Measurements from ENCODE around the gene UBQLNL. TPM values are rescaled to one million over a fixed set of nuclear protein-coding genes. Genes with fewer than 3 reads are reported as not detected.

UBQLNL gene
- total RNA-seq, 4 donors from 2014 or later: 1.2 to 3.7 (median 2.1) TPM

- no peaks in the 10 kb centered on the region for H3K4me1 ChIP-seq
- TF ChIP-seq POLR2A (IDR thresholded peaks at IDR 0.05): no peak
- TF ChIP-seq EP300 (IDR thresholded peaks at IDR 0.05): no peak
- H3K36me3 ChIP-seq: no peaks in the 10 kb centered on the region
- no peak overlapping the region for H3K4me3 ChIP-seq
- H3K27ac ChIP-seq: no peak overlapping the region
- H3K27me3 ChIP-seq: no peaks in the 10 kb centered on the region
- 37 to 45% methylated on average over 1 of the region's 1 CpG for WGBS, 2 donors
- no peak for DNase-seq (ENCODE audit: low spot score in 2 of 2)
- H3K9me3 ChIP-seq: no peaks in the 10 kb centered on the region
These were observed 24.9 kb upstream of the UBQLNL start for GRCh38 chr11:5541427-5541826.

GRCh38 chr11:5536482-5536881, 20.0 kb upstream of the UBQLNL start:
- H3K27me3 ChIP-seq: no peaks in the 10 kb centered on the region
- no peak overlapping the region for H3K27ac ChIP-seq
- no peaks in the 10 kb centered on the region for H3K9me3 ChIP-seq
- no peaks in the 10 kb centered on the region for H3K4me1 ChIP-seq
- DNase-seq (ENCODE audit: low spot score in 2 of 2): no peak
- TF ChIP-seq, protein P1, sequence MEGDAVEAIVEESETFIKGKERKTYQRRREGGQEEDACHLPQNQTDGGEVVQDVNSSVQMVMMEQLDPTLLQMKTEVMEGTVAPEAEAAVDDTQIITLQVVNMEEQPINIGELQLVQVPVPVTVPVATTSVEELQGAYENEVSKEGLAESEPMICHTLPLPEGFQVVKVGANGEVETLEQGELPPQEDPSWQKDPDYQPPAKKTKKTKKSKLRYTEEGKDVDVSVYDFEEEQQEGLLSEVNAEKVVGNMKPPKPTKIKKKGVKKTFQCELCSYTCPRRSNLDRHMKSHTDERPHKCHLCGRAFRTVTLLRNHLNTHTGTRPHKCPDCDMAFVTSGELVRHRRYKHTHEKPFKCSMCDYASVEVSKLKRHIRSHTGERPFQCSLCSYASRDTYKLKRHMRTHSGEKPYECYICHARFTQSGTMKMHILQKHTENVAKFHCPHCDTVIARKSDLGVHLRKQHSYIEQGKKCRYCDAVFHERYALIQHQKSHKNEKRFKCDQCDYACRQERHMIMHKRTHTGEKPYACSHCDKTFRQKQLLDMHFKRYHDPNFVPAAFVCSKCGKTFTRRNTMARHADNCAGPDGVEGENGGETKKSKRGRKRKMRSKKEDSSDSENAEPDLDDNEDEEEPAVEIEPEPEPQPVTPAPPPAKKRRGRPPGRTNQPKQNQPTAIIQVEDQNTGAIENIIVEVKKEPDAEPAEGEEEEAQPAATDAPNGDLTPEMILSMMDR (IDR thresholded peaks at IDR 0.05): no peak
- no peak for TF ChIP-seq POLR2A (IDR thresholded peaks at IDR 0.05)
- TF ChIP-seq EP300 (IDR thresholded peaks at IDR 0.05): no peak
- no peaks in the 10 kb centered on the region for H3K36me3 ChIP-seq
- no peak overlapping the region for H3K4me3 ChIP-seq

- Histone ChIP-seq H3K9me3 (no peaks in the 10 kb centered on the region), H3K36me3 (no peaks in the 10 kb centered on the region), H3K27me3 (no peaks in the 10 kb centered on the region), H3K27ac (no peak overlapping the region), H3K4me1 (no peaks in the 10 kb centered on the region), H3K4me3 (no peak overlapping the region)
- 30 to 38% methylated on average over 1 of the region's 1 CpG for WGBS, 2 donors
- TF ChIP-seq EP300 (IDR thresholded peaks at IDR 0.05) (no peak), POLR2A (IDR thresholded peaks at IDR 0.05) (no peak)
- TF ChIP-seq, protein P1 (IDR thresholded peaks at IDR 0.05): no peak
- no peak for DNase-seq (ENCODE audit: low spot score in 2 of 2)
These were observed 17.5 kb upstream of the UBQLNL start for GRCh38 chr11:5534046-5534445.

DNA sequence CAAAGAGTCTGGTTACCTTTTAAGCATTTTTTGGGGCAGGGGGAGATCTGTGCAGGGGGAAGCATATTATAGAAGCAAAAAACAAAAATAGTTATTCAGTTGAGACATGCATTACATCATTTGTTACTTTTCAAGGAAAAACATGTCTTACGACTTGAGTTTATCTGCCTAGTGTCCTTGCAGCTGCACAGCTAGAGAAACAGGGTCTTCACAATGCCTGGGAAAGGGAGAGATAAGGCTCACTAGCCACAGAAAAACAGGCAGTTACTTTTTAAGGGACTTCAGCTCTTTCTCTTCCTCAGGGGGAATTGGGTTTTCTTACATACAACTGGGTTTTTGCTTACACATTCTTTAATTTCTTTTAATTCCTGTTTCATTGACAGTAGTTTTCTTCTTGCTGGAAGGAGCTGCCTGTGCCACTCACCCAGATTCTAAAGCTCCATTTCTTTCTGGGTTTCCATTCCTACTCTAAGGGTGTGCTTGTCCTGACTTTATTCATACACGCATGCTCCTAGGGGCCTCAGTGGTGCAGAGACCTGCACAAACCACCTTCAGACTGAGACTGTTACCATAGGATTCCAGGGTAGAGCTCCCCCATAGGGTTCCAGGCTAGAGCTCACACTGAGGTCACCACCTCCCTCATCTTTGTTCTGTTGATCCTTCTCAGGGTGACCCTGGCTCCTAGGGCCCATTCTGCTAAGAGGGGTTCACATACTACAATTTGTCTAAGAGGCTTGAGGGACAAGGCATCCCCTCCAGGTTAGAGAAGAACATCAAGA, 14.7 kb upstream of the UBQLNL start:
- no peaks in the 10 kb centered on the region for H3K9me3 ChIP-seq
- DNase-seq (ENCODE audit: low spot score in 2 of 2): no peak
- H3K4me3 ChIP-seq: no peak overlapping the region
- H3K27me3 ChIP-seq: no peaks in the 10 kb centered on the region
- TF ChIP-seq, protein P1 (IDR thresholded peaks at IDR 0.05): no peak
- TF ChIP-seq EP300 (IDR thresholded peaks at IDR 0.05) (no peak), POLR2A (IDR thresholded peaks at IDR 0.05) (no peak)
- H3K4me1 ChIP-seq: no peaks in the 10 kb centered on the region
- WGBS, 2 donors: 51 to 58% methylated on average over 2 of the region's 2 CpGs
- H3K27ac ChIP-seq: no peak overlapping the region
- no peaks in the 10 kb centered on the region for H3K36me3 ChIP-seq

DNA sequence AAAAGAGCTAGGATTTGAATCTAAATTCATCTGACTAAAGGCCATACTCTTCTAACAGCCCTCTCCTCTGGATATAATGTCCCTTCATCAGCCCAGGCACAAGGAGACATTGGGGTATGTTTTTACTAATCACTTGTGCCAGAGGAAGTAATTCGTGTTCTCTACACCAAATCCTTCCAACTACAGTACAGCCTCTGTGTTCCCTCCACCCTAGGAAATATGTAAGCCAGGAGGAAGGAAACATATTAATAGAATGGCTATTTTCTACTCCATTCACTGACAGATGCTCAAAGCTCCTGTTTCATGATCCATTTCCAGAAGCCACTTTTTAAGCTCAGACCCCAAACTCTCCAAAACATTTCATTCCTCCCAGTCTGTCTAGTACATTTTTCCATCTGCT, 12.0 kb upstream of the UBQLNL start:
- H3K9me3 ChIP-seq: no peaks in the 10 kb centered on the region
- H3K27me3 ChIP-seq: no peaks in the 10 kb centered on the region
- no peak for DNase-seq (ENCODE audit: low spot score in 2 of 2)
- TF ChIP-seq, protein P1 (IDR thresholded peaks at IDR 0.05): no peak
- TF ChIP-seq EP300 (IDR thresholded peaks at IDR 0.05) (no peak), POLR2A (IDR thresholded peaks at IDR 0.05) (no peak)
- H3K36me3 ChIP-seq: no peaks in the 10 kb centered on the region
- no peak overlapping the region for H3K27ac ChIP-seq
- H3K4me3 ChIP-seq: no peak overlapping the region
- H3K4me1 ChIP-seq: no peaks in the 10 kb centered on the region
- 6 to 8% methylated on average over 1 of the region's 1 CpG for WGBS, 2 donors
